GM23248 (cell line): Measurements from ENCODE around the gene TGOLN2.

ENCODE experiments used
- EZH2 ChIP-seq: fragments of 200-600 bp; sonication (generic); IDR thresholded peaks from 2 replicates; pipeline ENCODE4 v1.6.1; 2018; ENCODE audit warnings: antibody characterized with exemption, mild to moderate bottlenecking; ENCODE audit not compliant: insufficient read depth, poor library complexity, severe bottlenecking
- EZH2phosphoT487 ChIP-seq: fragments of 200-600 bp; sonication (generic); IDR thresholded peaks from 2 replicates; pipeline ENCODE4 v1.6.1; 2018; ENCODE audit warnings: antibody characterized with exemption, moderate library complexity, mild to moderate bottlenecking, low read depth; ENCODE audit not compliant: insufficient read depth

- TF ChIP-seq EZH2phosphoT487 (no peak), EZH2 (no peak)
Measured at GRCh38 chr2:85309699-85310321, 18.0 kb downstream of the TGOLN2 start.
